SK-N-SH (cell line): Measurements from ENCODE around the gene BPIFB3. TPM values are rescaled to one million over a fixed set of nuclear protein-coding genes. Genes with fewer than 3 reads are reported as not detected.

Experiments
- CTCF ChIA-PET: fragments of 300-600, 350-600 bp; formaldehyde crosslinking; extraction: SDS; loops from one replicate; lab custom pipeline; 2021; lab: Yijun Ruan, JAX
- POLR2A ChIA-PET: fragments of 350-600 bp; sonication (Branson Sonifier 250); formaldehyde crosslinking; extraction: SDS; loops from one replicate; lab custom pipeline; 2020; ENCODE audit warnings: antibody characterized with exemption, inconsistent platforms; lab: Yijun Ruan, JAX
- DNase-seq: peaks from one replicate; pipeline ENCODE4 v3.0.0; 2012
- H2AFZ ChIP-seq: fragments of 200-600 bp; sonication (generic); 2 replicates; pipeline ENCODE4 v1.8.1; 2016; ENCODE audit warnings: antibody characterized with exemption, mild to moderate bottlenecking, low read depth
- H3F3A ChIP-seq: fragments of 200-600 bp; sonication (generic); replicated peaks from 2 replicates; pipeline ENCODE3; 2016; ENCODE audit warnings: antibody characterized with exemption, mild to moderate bottlenecking; ENCODE audit not compliant: insufficient read depth
- H3K27ac ChIP-seq, 2 experiments: fragments of 200-500 bp in 1 of 2; fragments of 200-600 bp in 1 of 2; sonication (Bioruptor generic) in 1 of 2; sonication (generic), shearing (Covaris generic) in 1 of 2; 2 replicates each; pipeline versions ENCODE4 v1.5.1 to v1.6.1; 2014 to 2016; ENCODE audit warnings: low read depth in 2 of 2, inconsistent platforms in 1 of 2, low read length in 1 of 2, mild to moderate bottlenecking in 1 of 2, mixed read lengths in 1 of 2
- H3K27me3 ChIP-seq: fragments of 200-600 bp; sonication (generic), shearing (Covaris generic); 2 replicates; pipeline ENCODE4 v1.6.1; 2016; ENCODE audit warnings: mixed run types; ENCODE audit not compliant: insufficient read depth
- H3K36me3 ChIP-seq, 2 experiments: fragments of 200-500 bp in 1 of 2; fragments of 200-600 bp in 1 of 2; sonication (Bioruptor generic) in 1 of 2; sonication (generic) in 1 of 2; replicated peaks in 1 of 2; 2 replicates each; pipeline versions ENCODE3 to v1.5.1; 2014 to 2016; ENCODE audit warnings: low read length in 1 of 2, mild to moderate bottlenecking in 1 of 2; ENCODE audit not compliant: insufficient read depth in 2 of 2, control insufficient read depth in 1 of 2
- H3K4me1 ChIP-seq, 2 experiments: fragments of 200-500 bp in 1 of 2; fragments of 200-600 bp in 1 of 2; sonication (Bioruptor generic) in 1 of 2; sonication (generic), shearing (Covaris generic) in 1 of 2; 2 replicates each; pipeline versions ENCODE4 v1.5.1 to v1.6.1; 2014 to 2016; ENCODE audit warnings: low read depth in 1 of 2, low read length in 1 of 2, mixed run types in 1 of 2; ENCODE audit not compliant: insufficient read depth in 2 of 2, control insufficient read depth in 1 of 2
- H3K4me2 ChIP-seq: fragments of 200-600 bp; sonication (generic), shearing (Covaris generic); 2 replicates; pipeline ENCODE4 v1.6.1; 2017; ENCODE audit warnings: mixed run types
- H3K4me3 ChIP-seq, 2 experiments: fragments of 200-500 bp in 1 of 2; fragments of 200-600 bp in 1 of 2; sonication (Bioruptor generic) in 1 of 2; sonication (generic), shearing (Covaris generic) in 1 of 2; 2 replicates each; pipeline versions ENCODE4 v1.5.1 to v1.8.1; 2014 to 2016; ENCODE audit warnings: low read depth in 2 of 2, inconsistent platforms in 1 of 2, low read length in 1 of 2, mild to moderate bottlenecking in 1 of 2, mixed read lengths in 1 of 2, moderate library complexity in 1 of 2
- H3K79me2 ChIP-seq: fragments of 200-600 bp; sonication (generic); 2 replicates; pipeline ENCODE4 v1.8.1; 2017; ENCODE audit warnings: mild to moderate bottlenecking; ENCODE audit not compliant: insufficient read depth
- H3K9ac ChIP-seq: fragments of 200-600 bp; sonication (generic); 2 replicates; pipeline ENCODE4 v1.6.1; 2017; ENCODE audit warnings: mixed run types
- H3K9me2 ChIP-seq: fragments of 200-600 bp; sonication (generic); 2 replicates; pipeline ENCODE4 v1.6.1; 2017; ENCODE audit warnings: mixed run types
- H3K9me3 ChIP-seq: fragments of 200-600 bp; sonication (generic); 2 replicates; pipeline ENCODE4 v1.6.1; 2017; ENCODE audit warnings: mixed run types, mild to moderate bottlenecking, moderate library complexity
- H4K20me1 ChIP-seq: fragments of 200-600 bp; sonication (generic); 2 replicates; pipeline ENCODE4 v1.6.1; 2017; ENCODE audit warnings: mild to moderate bottlenecking, mixed run types; ENCODE audit not compliant: insufficient read depth
- CHD2 ChIP-seq: fragments of 150-350 bp; IDR thresholded peaks from 2 replicates; pipeline ENCODE4 v1.6.1; 2018; ENCODE audit warnings: low read length; ENCODE audit not compliant: partially characterized antibody
- FOXJ3 ChIP-seq: sonication (generic); formaldehyde crosslinking; IDR thresholded peaks from 2 replicates; pipeline ENCODE4 v1.5.1; 2020; ENCODE audit warnings: mild to moderate bottlenecking, missing genetic modification reagents
- JUND ChIP-seq: IDR thresholded peaks from 2 replicates; pipeline ENCODE4 v1.4.0; 2012
- MAX ChIP-seq: IDR thresholded peaks from 2 replicates; pipeline ENCODE4 v1.4.0; 2012; ENCODE audit warnings: low read depth
- MXI1 ChIP-seq: IDR thresholded peaks from 2 replicates; pipeline ENCODE4 v1.6.1; 2012; ENCODE audit warnings: mild to moderate bottlenecking, low read depth, low read length, improper control_type of control experiment
- NRF1 ChIP-seq: IDR thresholded peaks from 2 replicates; pipeline ENCODE4 v1.6.1; 2012; ENCODE audit warnings: low read depth, mild to moderate bottlenecking, low read length
- PBX3 ChIP-seq: IDR thresholded peaks from 2 replicates; pipeline ENCODE4; 2012
- POLR2AphosphoS5 ChIP-seq: IDR thresholded peaks from 2 replicates; pipeline ENCODE4 v1.6.1; 2012; ENCODE audit warnings: low read depth, low read length
- RCOR1 ChIP-seq: fragments of 150-350 bp; IDR thresholded peaks from 2 replicates; pipeline ENCODE4 v1.6.1; 2017; ENCODE audit warnings: antibody characterized with exemption, low read length
- SIN3A ChIP-seq: IDR thresholded peaks from 2 replicates; pipeline ENCODE4 v1.6.1; 2012; ENCODE audit warnings: low read depth, mild to moderate bottlenecking, low read length, moderate library complexity, borderline replicate concordance
- USF2 ChIP-seq: fragments of 150-350 bp; IDR thresholded peaks from 2 replicates; pipeline ENCODE4 v1.6.1; 2017; ENCODE audit warnings: antibody characterized with exemption, low read length, low read depth, borderline replicate concordance
- ZBTB33 ChIP-seq: IDR thresholded peaks from 2 replicates; pipeline ENCODE4 v1.4.0; 2012; ENCODE audit warnings: low read depth, borderline replicate concordance
- WGBS: methylation state at CpG from one replicate; pipeline ENCODE4 v1.1.6; 2017; ENCODE audit warnings: low lambda C conversion rate; 5-methylcytosine and 5-hydroxymethylcytosine counted together
- polyA plus RNA-seq, 3 experiments: library from polyadenylated mRNA; depleted of rRNA; stranded (reverse); fragments of >200 nt; gene quantifications; 2 replicates each; pipeline ENCODE4 v1.2.3, GENCODE V29; 2012

The BPIFB3 gene
- polyA plus RNA-seq, 1 of the 3 experiments (the other 2 are of a cell fraction) = not detected

GRCh38 chr20:33013701-33014326, 39.9 kb upstream of the BPIFB3 start:
- H3K79me2 ChIP-seq = no peaks in the 10 kb centered on the region
- H3K27ac ChIP-seq = no peak overlapping the region
- H3K4me3 ChIP-seq = no peak overlapping the region
- no peaks in the 10 kb centered on the region for H3F3A ChIP-seq
- TF ChIP-seq FOXJ3 (CRISPR knock-in tag) (no peak), RCOR1 (no peak), MAX (no peak), NRF1 (no peak), ZBTB33 (no peak), SIN3A (no peak), CHD2 (no peak), MXI1 (no peak), USF2 (no peak), POLR2AphosphoS5 (no peak), PBX3 (no peak), JUND (no peak)
- no peak overlapping the region for H3K9ac ChIP-seq
- no peaks in the 10 kb centered on the region for H3K36me3 ChIP-seq
- ChIA-PET POLR2A (no interaction called here), CTCF (interaction anchor here (1.1 to 1.5 kb wide), 3 partner anchors 9 to 11 kb away, joined by 3 read pairs; partner anchors contain the start of gene SUN5)
- WGBS = 6% methylated on average over 9 of the region's 12 CpGs
- no peak overlapping the region for H3K4me2 ChIP-seq
- no peaks in the 10 kb centered on the region for H3K9me3 ChIP-seq
- H3K4me1 ChIP-seq = no peaks in the 10 kb centered on the region
- no peak for DNase-seq
- H3K27me3 ChIP-seq = peaks cover 68% of the 10 kb centered on the region
- no peaks in the 10 kb centered on the region for H4K20me1 ChIP-seq
- no peak overlapping the region for H2AFZ ChIP-seq
- H3K9me2 ChIP-seq = no peaks in the 10 kb centered on the region
